Suprapubic skin (tissue), 4 donors: ENCODE measurements around the gene PLBD1.
A peak's percentile ranks its signal among the peaks of the same experiment; 100 is the strongest.

Experiments used
- EP300 ChIP-seq: sonication (generic); formaldehyde crosslinking; IDR thresholded peaks from one replicate; pipeline ENCODE4 v1.6.1; 2017; ENCODE audit warnings: antibody characterized with exemption
- POLR2A ChIP-seq, 2 donors: fragments of 450-650 bp; IDR thresholded peaks; one replicate each; pipeline ENCODE4 v1.6.1; 2017; ENCODE audit warnings: antibody characterized with exemption in 2 of 2, mild to moderate bottlenecking in 2 of 2, moderate library complexity in 2 of 2
- POLR2AphosphoS5 ChIP-seq, 3 donors: sonication (generic); formaldehyde crosslinking; IDR thresholded peaks; one replicate each; pipeline ENCODE4 v1.6.1; 2017; ENCODE audit warnings: antibody characterized with exemption in 3 of 3
- TF ChIP-seq, protein P1 (sequence below), 2 donors: fragments of 200-600 bp in 1 of 2; fragments of 450-650 bp in 1 of 2; sonication (generic) in 1 of 2; IDR thresholded peaks; one replicate each; pipeline ENCODE4 v1.5.1; 2016 to 2019; ENCODE audit warnings: antibody characterized with exemption in 2 of 2, mild to moderate bottlenecking in 1 of 2, moderate library complexity in 1 of 2

DNA sequence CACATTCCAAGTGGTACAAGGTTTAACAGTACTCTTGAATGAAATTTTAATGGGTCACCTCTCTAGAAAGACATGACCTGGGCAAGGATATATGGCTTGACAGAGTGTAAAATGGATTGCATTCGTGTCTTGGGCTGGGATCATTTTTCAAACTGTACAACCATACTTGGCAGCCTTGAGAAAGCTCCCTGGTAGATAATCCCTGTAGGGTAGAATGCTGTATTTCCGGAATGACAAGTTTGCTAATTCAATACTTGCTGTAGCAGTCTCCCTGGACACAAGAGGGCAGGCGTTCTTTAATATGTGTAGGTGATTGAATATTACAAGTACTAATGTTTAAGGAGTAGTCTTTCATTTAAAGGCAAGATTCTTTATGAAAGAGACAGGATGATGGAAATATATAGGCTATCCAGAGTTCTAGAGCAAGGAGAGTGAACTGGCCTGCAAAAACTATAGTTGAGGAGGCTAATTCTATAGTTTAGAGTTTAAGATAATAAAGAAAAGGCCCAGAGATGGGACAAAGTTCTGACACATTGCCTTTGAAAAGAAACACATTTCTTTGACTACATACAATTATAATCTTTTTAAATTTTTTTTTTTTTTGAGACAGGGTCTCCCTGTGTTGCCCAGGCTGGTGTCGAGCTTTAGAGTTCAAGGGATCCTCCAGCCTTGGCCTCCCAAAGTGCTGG, 53.4 kb downstream of the PLBD1 start:
- TF ChIP-seq, protein P1, sequence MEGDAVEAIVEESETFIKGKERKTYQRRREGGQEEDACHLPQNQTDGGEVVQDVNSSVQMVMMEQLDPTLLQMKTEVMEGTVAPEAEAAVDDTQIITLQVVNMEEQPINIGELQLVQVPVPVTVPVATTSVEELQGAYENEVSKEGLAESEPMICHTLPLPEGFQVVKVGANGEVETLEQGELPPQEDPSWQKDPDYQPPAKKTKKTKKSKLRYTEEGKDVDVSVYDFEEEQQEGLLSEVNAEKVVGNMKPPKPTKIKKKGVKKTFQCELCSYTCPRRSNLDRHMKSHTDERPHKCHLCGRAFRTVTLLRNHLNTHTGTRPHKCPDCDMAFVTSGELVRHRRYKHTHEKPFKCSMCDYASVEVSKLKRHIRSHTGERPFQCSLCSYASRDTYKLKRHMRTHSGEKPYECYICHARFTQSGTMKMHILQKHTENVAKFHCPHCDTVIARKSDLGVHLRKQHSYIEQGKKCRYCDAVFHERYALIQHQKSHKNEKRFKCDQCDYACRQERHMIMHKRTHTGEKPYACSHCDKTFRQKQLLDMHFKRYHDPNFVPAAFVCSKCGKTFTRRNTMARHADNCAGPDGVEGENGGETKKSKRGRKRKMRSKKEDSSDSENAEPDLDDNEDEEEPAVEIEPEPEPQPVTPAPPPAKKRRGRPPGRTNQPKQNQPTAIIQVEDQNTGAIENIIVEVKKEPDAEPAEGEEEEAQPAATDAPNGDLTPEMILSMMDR (IDR thresholded peaks at IDR 0.05), result peak; percentile 52 to 60
- no peak for TF ChIP-seq POLR2A (IDR thresholded peaks at IDR 0.05)
- peak in 1 of 3 donors; percentile 38 for TF ChIP-seq POLR2AphosphoS5 (IDR thresholded peaks at IDR 0.05)
- TF ChIP-seq EP300, result no peak
